Neural cell (in vitro differentiated cells): Measurements from ENCODE around the gene STRAP.

Experiments
- CTCF ChIP-seq: fragments of 450-650 bp; IDR thresholded peaks from 2 replicates; pipeline ENCODE4 v1.5.1; 2014; ENCODE audit warnings: antibody characterized with exemption, mild to moderate bottlenecking, moderate library complexity; ENCODE audit not compliant: poor library complexity, severe bottlenecking
- EP300 ChIP-seq: fragments of 450-650 bp; conservative IDR thresholded peaks from 2 replicates; pipeline ENCODE4 v1.6.1; 2014; ENCODE audit warnings: antibody characterized with exemption, mild to moderate bottlenecking, moderate library complexity; ENCODE audit not compliant: poor library complexity, severe bottlenecking
- EZH2 ChIP-seq: fragments of 200-600, 300-800 bp; shearing (Covaris generic), sonication (generic); IDR thresholded peaks from 2 replicates; pipeline ENCODE4 v1.6.1; 2014; ENCODE audit warnings: antibody characterized with exemption, low read length, borderline replicate concordance, mild to moderate bottlenecking; ENCODE audit not compliant: insufficient read depth, poor library complexity, severe bottlenecking
- MXI1 ChIP-seq: fragments of 450-650 bp; conservative IDR thresholded peaks from 2 replicates; pipeline ENCODE4 v1.6.1; 2014; ENCODE audit warnings: antibody characterized with exemption, mild to moderate bottlenecking; ENCODE audit not compliant: poor library complexity, severe bottlenecking
- POLR2AphosphoS5 ChIP-seq: IDR thresholded peaks from 2 replicates; pipeline ENCODE4 v1.6.1; 2012
- SMC3 ChIP-seq: fragments of 450-650 bp; conservative IDR thresholded peaks from 2 replicates; pipeline ENCODE4 v1.6.1; 2014; ENCODE audit warnings: antibody characterized with exemption, mild to moderate bottlenecking, moderate library complexity; ENCODE audit not compliant: poor library complexity
- TAF1 ChIP-seq: IDR thresholded peaks from 2 replicates; pipeline ENCODE4 v1.6.1; 2012; ENCODE audit warnings: low read depth

GRCh38 chr12:15931590-15932053 is 49.4 kb downstream of the STRAP start:
- TF ChIP-seq CTCF = no peak
- TF ChIP-seq EP300 = no peak
- TF ChIP-seq MXI1 = no peak
- TF ChIP-seq POLR2AphosphoS5 = no peak
- no peak for TF ChIP-seq EZH2
- TF ChIP-seq TAF1 = no peak
- TF ChIP-seq SMC3 = no peak
